ENCODE results near the gene LRRC32.

LRRC32 gene

GRCh38 chr11:76698321-76699043 lies 27.9 kb upstream of the LRRC32 start:
- no peak for DNase-seq

DNA sequence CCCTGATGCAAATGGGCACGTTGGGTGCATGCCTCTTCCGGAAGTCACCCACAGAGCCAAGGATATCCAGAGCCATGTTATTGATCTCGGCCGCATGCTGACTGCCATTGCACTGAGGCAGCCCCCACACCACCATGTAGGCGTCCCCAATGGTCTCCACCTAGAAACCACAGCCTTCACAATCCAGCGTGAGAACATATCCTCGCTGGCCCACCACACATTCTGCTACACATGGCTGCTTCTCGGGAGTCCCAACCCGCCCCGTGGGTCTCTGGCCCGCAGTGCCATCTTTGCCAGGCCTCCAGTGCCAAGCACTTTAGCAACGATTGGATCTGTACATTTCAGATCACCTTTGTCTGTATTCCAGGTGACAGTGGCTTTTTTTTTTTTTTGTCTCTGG lies 26.2 kb upstream of the LRRC32 start:
- no peak for DNase-seq

GRCh38 chr11:76695771-76696170 lies 25.2 kb upstream of the LRRC32 start:
- DNase-seq = no peak

DNA sequence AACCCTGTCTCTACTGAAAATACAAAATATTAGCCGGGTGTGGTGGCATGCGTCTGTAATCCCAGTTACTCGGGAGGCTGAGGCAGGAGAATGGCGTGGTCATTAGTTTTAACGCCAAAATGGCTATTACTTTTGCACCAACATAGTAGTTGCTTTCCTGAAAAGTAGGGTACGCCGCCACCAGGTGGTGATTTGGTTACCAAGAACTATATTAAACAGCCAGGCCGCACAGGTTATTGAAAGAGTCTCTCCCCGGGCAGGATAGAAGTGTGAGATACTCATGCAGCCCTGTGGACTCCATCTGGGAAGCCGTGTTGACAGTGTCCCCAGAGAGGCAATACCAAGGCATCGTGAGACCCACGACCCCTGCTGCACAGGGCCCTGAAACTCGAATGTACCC lies 24.6 kb upstream of the LRRC32 start:
- no peak for DNase-seq

GRCh38 chr11:76694664-76695063 lies 24.1 kb upstream of the LRRC32 start:
- DNase-seq = no peak

DNA sequence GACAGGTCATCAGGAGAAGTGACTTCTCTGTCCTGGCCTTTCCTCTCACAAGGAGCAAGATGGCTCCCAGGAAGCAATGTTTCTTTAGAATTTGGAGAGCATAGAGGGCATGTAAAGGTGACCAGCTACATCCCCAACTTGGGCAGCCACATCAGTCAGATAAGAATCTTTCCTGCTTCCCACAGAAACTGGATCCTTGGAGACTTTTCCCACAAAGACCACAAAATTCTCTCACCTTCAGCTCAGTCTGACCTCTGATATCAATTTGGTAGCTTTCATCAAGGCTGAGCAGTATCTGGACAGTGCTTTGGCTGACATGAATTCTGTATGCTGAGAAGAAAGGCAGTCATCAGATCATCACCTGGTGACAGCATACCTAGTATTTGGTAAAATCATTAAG lies 23.3 kb upstream of the LRRC32 start:
- DNase-seq = no peak

DNA sequence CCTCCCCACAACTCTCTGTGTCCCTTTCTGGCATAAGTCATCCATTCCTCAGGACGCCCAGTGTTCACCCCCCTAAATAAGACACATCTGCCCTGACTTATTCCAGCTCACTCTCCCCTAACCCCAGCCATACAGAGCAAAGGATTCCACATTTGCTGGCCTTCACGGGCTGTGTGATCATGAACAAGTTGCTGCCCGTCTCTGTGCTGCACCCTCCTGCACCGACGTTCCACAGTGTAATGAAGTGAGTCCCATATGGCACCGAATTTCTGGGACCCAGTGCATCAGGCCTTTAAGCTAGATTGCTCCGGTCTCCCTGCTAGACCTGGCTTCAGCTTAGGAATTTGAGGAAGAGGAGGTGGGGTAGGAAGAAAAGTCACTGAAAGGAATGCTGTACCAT lies 22.4 kb upstream of the LRRC32 start:
- DNase-seq = no peak

GRCh38 chr11:76691655-76692054 lies 21.1 kb upstream of the LRRC32 start:
- DNase-seq = no peak

DNA sequence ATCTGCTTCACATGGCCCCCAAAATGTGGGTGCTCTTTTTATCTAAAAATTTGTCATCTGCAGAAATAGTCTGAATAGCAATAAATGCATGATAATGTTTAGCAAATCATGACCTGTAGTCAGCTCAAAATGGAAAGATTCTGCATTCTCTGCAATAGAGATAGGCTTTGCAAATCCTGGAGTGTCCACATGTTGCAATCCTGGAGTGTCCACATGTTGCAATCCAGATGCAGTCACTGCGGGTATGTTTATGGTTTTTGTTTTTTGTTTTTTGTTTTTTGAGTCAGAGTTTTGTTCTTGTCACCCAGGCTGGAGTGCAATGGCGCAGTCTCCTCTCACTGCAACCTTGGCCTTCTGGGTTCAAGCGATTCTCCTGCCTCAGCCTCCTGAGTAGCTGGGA lies 20.2 kb upstream of the LRRC32 start:
- no peak for DNase-seq

DNA sequence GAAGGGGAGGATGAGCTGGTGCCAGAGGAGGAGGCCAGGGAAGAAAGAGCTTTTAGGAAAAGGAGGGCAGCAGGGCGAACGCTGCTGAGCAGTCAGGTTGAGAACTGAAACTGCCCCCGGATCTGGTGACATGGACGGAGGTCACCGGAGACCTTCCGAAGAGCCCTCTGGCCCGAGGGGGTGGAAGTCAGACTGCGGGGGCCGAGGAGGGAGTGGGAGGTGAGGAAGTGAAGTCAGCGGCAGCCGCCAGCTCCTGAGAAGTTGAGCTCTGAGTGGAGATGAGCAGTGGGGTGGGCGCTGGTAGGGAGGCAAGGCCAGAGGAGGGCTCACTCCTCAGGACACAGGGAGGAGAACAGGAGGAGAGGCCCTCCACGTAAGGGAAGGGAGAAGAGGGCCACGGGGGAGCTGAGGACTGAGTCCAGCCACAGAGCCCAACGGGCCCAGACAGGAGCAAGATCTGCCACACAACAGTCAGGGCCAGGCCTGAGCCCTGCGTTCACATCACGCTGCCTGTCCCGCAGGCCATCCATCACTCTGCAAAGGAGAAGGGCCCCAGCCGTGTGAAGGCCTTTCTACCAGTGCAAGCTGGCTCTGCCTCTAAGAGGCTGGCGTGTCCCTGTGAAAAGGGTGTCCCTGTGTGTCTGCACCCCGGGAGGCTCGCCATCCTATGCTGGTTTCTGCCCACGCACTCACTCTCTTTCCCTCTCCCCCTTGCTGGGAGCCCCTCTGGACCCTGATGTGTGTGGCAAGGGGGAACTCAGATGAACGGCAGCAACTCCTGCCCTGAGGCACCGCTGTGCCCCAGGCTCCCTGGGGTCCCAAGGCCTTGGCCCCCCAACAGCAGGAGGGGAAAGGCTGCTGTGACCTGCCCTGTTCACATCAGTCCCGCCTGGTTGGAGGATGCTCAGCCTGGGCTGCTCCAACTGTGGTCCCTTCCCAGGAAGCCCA lies 19.0 kb upstream of the LRRC32 start:
- no peak for DNase-seq

DNA sequence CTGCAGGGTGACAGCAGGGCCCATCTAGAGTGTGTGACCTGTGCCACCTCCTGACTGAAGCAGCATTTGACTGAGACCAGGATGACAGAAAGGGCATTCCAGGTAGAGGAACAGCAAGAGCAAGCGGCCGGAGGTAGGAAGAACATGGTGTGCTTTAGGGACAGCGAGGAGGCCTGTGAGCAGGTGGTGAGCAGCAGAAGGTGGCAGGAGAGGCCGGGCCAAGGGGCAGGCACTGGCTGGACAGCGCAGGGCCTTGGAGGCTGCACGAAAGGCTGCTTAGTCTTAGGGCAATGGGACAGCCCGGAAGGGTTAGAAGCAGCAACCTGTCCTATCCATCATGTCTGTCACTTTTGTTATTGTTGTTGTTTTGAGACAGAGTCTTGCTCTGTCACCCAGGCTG lies 17.6 kb upstream of the LRRC32 start:
- no peak for DNase-seq

GRCh38 chr11:76686261-76687079 lies 15.9 kb upstream of the LRRC32 start:
- DNase-seq = no peak

DNA sequence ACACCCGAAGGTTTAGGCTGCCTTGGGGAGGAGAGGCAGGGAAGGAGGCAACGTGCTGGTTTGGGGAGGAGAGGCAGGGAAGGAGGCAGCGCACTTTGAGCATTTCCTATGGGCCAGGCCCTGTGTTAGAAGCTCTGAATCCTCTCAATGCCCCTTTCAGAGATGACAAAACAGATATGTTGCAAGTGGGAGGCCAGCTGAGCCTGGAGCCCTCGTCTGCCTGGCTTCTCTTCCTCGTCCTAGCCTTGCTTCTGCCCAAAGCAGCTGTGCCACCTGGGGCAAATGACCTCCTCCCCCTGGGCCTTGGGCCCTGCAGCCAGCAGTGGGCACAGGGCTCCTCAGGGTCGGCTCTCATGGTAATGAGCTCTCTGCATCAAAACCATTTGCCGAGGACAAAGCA lies 15.3 kb upstream of the LRRC32 start:
- no peak for DNase-seq

GRCh38 chr11:76685237-76685636 lies 14.7 kb upstream of the LRRC32 start:
- DNase-seq = no peak

- DNase-seq = no peak
These were observed 14.0 kb upstream of the LRRC32 start for GRCh38 chr11:76684516-76684915.

GRCh38 chr11:76683161-76684095 lies 12.9 kb upstream of the LRRC32 start:
- no peak for DNase-seq

- no peak for DNase-seq
These were observed 12.1 kb upstream of the LRRC32 start for GRCh38 chr11:76682684-76683083.

- DNase-seq = no peak
These were observed 11.6 kb upstream of the LRRC32 start for GRCh38 chr11:76682106-76682505.

GRCh38 chr11:76680518-76681425 lies 10.2 kb upstream of the LRRC32 start:
- peak; percentile 8 for DNase-seq

- DNase-seq = no peak
These were observed 7.8 kb upstream of the LRRC32 start for GRCh38 chr11:76678321-76678720.

DNA sequence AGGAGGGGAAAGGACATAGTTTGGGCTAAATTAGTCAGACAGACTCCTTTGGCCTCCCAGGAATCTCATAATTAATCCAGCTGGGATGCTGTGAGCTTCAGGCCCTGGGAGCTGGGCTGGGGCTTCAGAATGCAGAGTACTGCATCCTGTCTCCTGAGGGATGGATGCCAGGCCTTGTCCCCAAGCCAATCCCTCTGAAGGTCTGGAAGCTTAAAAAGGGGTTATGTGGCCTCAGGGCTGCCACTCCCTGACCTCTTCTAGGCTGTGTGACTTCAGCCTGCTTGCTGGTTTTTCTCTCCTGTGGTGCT lies 6.9 kb upstream of the LRRC32 start:
- no peak for DNase-seq
